ENCODE results near the gene FAM83G.
"Not testable (repeated sequence)": the region's sequence is repeated elsewhere in the genome, so short reads cannot be mapped to it uniquely, and the experiment has no call there.

Gene FAM83G

DNA sequence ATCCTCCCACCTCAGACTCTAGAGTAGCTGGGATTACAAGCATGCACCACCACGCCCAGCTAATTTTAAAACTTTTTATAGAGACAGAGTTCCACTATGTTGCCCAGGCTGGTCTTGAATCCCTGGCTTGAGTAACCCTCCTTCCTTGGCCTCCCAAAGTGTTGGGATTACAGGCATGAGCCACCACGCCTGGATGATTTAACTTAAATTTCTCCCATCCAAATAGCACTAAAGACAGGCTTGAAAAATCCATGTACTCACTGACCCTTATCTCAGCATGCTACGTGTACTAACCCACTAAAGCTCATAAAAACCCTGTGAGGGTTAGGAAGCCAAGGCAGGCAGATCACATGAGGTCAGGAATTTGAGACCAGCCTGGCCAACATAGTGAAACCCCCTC lies 48.0 kb downstream of the FAM83G start:
- in situ Hi-C loops (cut with HindIII; ENCODE audit: low sequenced_read_pairs), result no loop called here
- no peak overlapping the region for H3K4me3 ChIP-seq (ENCODE audit: low read depth, low read length)
- TF ChIP-seq, protein P1, sequence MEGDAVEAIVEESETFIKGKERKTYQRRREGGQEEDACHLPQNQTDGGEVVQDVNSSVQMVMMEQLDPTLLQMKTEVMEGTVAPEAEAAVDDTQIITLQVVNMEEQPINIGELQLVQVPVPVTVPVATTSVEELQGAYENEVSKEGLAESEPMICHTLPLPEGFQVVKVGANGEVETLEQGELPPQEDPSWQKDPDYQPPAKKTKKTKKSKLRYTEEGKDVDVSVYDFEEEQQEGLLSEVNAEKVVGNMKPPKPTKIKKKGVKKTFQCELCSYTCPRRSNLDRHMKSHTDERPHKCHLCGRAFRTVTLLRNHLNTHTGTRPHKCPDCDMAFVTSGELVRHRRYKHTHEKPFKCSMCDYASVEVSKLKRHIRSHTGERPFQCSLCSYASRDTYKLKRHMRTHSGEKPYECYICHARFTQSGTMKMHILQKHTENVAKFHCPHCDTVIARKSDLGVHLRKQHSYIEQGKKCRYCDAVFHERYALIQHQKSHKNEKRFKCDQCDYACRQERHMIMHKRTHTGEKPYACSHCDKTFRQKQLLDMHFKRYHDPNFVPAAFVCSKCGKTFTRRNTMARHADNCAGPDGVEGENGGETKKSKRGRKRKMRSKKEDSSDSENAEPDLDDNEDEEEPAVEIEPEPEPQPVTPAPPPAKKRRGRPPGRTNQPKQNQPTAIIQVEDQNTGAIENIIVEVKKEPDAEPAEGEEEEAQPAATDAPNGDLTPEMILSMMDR (IDR thresholded peaks at IDR 0.05; ENCODE audit: low read depth, low read length), result no peak
- DNase-seq (ENCODE audit: low read depth, low spot score), result no peak

DNA sequence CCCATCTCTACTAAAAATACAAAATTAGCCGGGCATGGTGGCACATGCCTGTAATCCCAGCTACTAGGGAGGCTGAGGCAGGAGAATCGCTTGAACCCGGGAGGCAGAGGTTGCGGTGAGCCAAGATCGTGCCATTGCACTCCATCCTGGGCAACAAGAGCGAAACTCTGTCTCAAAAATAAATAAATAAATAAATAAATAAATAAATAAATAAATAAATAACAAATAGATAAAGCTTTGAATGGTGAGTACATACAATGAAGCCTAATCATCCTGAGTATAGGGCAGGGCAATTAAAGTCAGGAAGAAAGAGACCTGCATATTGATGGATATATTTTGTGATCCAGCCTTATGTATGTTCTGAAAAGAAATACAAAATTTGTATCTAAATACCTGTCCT lies 48.5 kb downstream of the FAM83G start:
- DNase-seq (ENCODE audit: low read depth, low spot score); H3K4me3 ChIP-seq (ENCODE audit: low read depth, low read length); in situ Hi-C loops (cut with HindIII; ENCODE audit: low sequenced_read_pairs): not testable (repeated sequence)

DNA sequence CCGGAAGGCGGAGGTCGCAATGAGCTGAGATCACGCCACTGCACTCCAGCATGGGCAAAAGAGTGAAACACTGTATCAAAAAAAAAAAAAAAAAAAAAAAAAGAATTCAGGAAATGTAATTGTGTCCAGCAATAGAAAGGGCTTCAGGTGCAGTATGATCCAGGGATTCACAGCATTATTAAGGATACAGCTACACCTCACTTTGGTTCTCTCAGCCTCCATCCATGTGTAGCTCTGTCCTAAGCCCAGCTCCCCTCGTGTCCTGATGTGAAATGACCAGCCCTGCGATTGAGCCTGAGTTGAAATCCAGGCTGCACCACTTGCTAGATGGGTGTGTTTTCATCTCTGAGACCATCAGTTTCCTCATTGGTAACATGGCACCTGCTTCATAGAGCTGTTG lies 49.6 kb downstream of the FAM83G start:
- in situ Hi-C loops (cut with HindIII; ENCODE audit: low sequenced_read_pairs), result no loop called here
- TF ChIP-seq, protein P1 (IDR thresholded peaks at IDR 0.05; ENCODE audit: low read depth, low read length), result no peak
- no peak for DNase-seq (ENCODE audit: low read depth, low spot score)
- no peak overlapping the region for H3K4me3 ChIP-seq (ENCODE audit: low read depth, low read length)

DNA sequence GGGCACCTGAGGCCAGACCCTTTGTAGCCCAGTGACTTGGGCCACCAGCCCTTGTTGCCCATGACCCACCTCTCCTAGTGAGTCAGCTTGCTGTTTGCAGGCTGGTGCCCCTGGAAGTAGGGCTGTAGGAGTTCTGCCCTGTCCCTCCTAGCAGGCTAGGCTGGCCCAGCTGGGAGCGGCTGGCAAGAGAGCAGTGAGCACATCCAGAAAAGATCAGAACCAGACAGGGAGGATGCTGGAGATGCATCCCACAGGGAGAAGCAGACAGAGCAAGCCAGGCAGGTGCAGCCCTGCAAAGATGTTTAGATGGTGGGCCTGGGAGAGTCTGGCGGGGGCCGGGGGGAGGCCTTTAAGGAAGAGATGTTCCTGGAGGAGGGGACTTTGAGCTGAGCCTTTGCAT lies 50.2 kb downstream of the FAM83G start:
- no peak for DNase-seq (ENCODE audit: low read depth, low spot score)
- TF ChIP-seq, protein P1 (IDR thresholded peaks at IDR 0.05; ENCODE audit: low read depth, low read length), result no peak
- in situ Hi-C loops (cut with HindIII; ENCODE audit: low sequenced_read_pairs), result no loop called here

DNA sequence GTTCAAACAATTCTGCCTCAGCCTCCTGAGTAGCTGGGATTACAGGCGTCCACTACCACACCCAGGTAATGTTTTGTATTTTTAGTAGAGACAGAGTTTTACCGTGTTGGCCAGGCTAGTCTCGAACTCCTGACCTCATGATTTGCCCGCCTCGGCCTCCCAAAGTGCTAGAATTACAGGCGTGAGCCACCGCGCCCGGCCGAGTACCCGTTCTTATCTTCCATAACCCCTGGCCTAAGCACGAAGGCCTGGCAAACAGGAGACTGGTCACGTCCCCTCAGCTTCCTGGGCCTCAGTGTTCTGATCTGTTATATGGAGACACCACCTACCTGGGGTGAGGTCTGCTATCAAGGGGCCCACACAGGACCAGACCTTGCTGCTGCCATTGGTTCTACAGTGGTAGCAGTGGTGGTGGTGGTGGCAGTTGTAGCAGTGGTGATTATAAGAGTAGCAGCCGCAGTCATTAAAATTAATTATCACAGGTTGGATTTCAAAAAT lies 51.3 kb downstream of the FAM83G start:
- DNase-seq (ENCODE audit: low read depth, low spot score), result no peak
- in situ Hi-C loops (cut with HindIII; ENCODE audit: low sequenced_read_pairs), result no loop called here
- no peak overlapping the region for H3K4me3 ChIP-seq (ENCODE audit: low read depth, low read length)
- TF ChIP-seq, protein P1 (IDR thresholded peaks at IDR 0.05; ENCODE audit: low read depth, low read length), result no peak

More for the DNA sequence above, 50.2 kb downstream of the FAM83G start:
- no peak overlapping the region for H3K4me3 ChIP-seq (ENCODE audit: low read depth, low read length)

DNA sequence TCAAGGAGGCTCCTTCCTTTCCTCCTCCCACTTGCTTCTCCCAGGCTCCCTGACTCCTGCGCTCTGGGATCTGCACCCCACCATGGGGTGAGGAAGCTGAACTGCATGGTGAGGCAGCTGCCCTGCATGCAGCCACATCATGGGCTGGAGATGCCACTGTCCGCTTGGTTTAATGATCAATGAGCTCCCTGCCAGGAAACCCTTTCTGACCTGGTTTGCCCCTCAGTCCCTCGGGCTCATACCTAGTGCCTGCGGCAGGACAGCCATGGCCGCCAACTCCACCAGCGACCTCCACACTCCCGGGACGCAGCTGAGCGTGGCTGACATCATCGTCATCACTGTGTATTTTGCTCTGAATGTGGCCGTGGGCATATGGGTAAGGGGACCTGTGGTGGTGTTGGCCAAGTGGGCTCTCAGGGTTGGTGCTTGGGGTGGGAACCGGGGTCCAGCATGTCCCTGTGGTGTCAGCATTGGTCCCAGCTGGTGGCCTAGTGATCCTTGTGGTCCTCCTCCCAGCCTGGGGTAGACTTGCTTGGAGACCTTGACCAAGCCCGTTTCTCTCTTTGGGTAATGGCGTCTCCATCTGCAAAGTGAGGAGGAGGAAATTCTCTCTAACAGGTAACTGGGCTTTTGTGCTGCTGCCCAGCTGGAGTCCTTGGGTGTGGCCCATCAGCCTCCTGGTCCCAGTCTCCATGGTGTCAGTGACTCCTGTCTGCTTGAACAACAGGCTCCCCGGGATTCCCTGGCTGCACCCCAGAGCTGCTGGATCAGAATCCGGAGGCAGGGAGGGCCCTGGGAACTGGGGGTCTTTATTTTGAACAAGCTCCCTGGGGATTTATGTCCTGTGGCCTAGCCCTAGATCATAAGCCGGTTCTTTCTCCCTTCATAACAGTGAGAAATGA lies 52.4 kb downstream of the FAM83G start, which contains the start of gene SLC5A10:
SLC5A10 (plus strand) TSS at position 225 of the 902 bp plus-strand sequence; CDS start at position 266, 41 bp downstream.
- DNase-seq (ENCODE audit: low read depth, low spot score), result no peak
- TF ChIP-seq, protein P1 (IDR thresholded peaks at IDR 0.05; ENCODE audit: low read depth, low read length), result peak; percentile 53
- H3K4me3 ChIP-seq (ENCODE audit: low read depth, low read length), result no peak within 1 kb of the TSS
- in situ Hi-C loops (cut with HindIII; ENCODE audit: low sequenced_read_pairs), result no loop called here

Measured in astrocyte of the spinal cord (primary cell).